Effector memory CD4-positive, alpha-beta T cell (primary cell): ENCODE measurements around the gene ITGB8.

Experiments
- DNase-seq, 3 donors: peaks; one replicate each; pipeline ENCODE4 v3.0.0-alpha.2; 2020
- H3K27ac ChIP-seq: 2 replicates; pipeline ENCODE4 v1.7.0; 2013; ENCODE audit warnings: mild to moderate bottlenecking, low read length, moderate library complexity; ENCODE audit not compliant: insufficient read depth, poor library complexity, severe bottlenecking
- H3K27me3 ChIP-seq: replicated peaks from 2 replicates; pipeline ENCODE4 v1.7.0; 2013; ENCODE audit warnings: mild to moderate bottlenecking, low read length; ENCODE audit not compliant: insufficient read depth, control insufficient read depth, poor library complexity, severe bottlenecking
- H3K36me3 ChIP-seq: 2 replicates; pipeline ENCODE4 v1.7.0; 2013; ENCODE audit warnings: mild to moderate bottlenecking, low read length, moderate library complexity; ENCODE audit not compliant: control insufficient read depth, insufficient read depth
- H3K4me1 ChIP-seq: 2 replicates; pipeline ENCODE4 v1.7.0; 2013; ENCODE audit warnings: low read length, mild to moderate bottlenecking; ENCODE audit not compliant: control insufficient read depth, insufficient read depth, poor library complexity, severe bottlenecking
- H3K4me3 ChIP-seq: 2 replicates; pipeline ENCODE4 v1.7.0; 2013; ENCODE audit warnings: low read length, low read depth, mild to moderate bottlenecking; ENCODE audit not compliant: insufficient read depth, poor library complexity, severe bottlenecking
- H3K9me3 ChIP-seq: 2 replicates; pipeline ENCODE4 v1.7.0; 2013; ENCODE audit warnings: mild to moderate bottlenecking, low read length, moderate library complexity; ENCODE audit not compliant: control insufficient read depth

Gene ITGB8

GRCh38 chr7:20409961-20410360 is 79.3 kb downstream of the ITGB8 start:
- DNase-seq = no peak
- Histone ChIP-seq H3K4me3 (no peak overlapping the region), H3K9me3 (no peaks in the 10 kb centered on the region), H3K27me3 (no peaks in the 10 kb centered on the region), H3K4me1 (no peaks in the 10 kb centered on the region), H3K27ac (no peak overlapping the region), H3K36me3 (no peaks in the 10 kb centered on the region)

- no peak for DNase-seq
- no peak overlapping the region for H3K27ac ChIP-seq
- H3K27me3 ChIP-seq = no peaks in the 10 kb centered on the region
- H3K4me3 ChIP-seq = no peak overlapping the region
- H3K9me3 ChIP-seq = no peaks in the 10 kb centered on the region
- no peaks in the 10 kb centered on the region for H3K36me3 ChIP-seq
- no peaks in the 10 kb centered on the region for H3K4me1 ChIP-seq
Observed at GRCh38 chr7:20411372-20411771, 80.7 kb downstream of the ITGB8 start.

- Histone ChIP-seq H3K36me3 (no peaks in the 10 kb centered on the region), H3K4me1 (no peaks in the 10 kb centered on the region), H3K9me3 (no peaks in the 10 kb centered on the region), H3K4me3 (no peak overlapping the region), H3K27me3 (no peaks in the 10 kb centered on the region), H3K27ac (no peak overlapping the region)
- no peak for DNase-seq
Observed at GRCh38 chr7:20412032-20412431, 81.3 kb downstream of the ITGB8 start.

GRCh38 chr7:20417260-20417659 is 86.6 kb downstream of the ITGB8 start:
- Histone ChIP-seq H3K4me1 (no peaks in the 10 kb centered on the region), H3K27ac (no peak overlapping the region), H3K36me3 (no peaks in the 10 kb centered on the region), H3K9me3 (no peaks in the 10 kb centered on the region), H3K4me3 (no peak overlapping the region), H3K27me3 (no peaks in the 10 kb centered on the region)
- no peak for DNase-seq

GRCh38 chr7:20417675-20418382 is 87.1 kb downstream of the ITGB8 start:
- H3K36me3 ChIP-seq = no peaks in the 10 kb centered on the region
- H3K4me3 ChIP-seq = no peak overlapping the region
- H3K27ac ChIP-seq = no peak overlapping the region
- H3K9me3 ChIP-seq = no peaks in the 10 kb centered on the region
- H3K4me1 ChIP-seq = no peaks in the 10 kb centered on the region
- DNase-seq = no peak
- no peaks in the 10 kb centered on the region for H3K27me3 ChIP-seq

GRCh38 chr7:20424500-20424899 is 93.8 kb downstream of the ITGB8 start:
- H3K4me3 ChIP-seq = no peak overlapping the region
- no peak for DNase-seq
- H3K9me3 ChIP-seq = no peaks in the 10 kb centered on the region
- no peaks in the 10 kb centered on the region for H3K27me3 ChIP-seq
- no peak overlapping the region for H3K27ac ChIP-seq
- H3K36me3 ChIP-seq = no peaks in the 10 kb centered on the region
- no peaks in the 10 kb centered on the region for H3K4me1 ChIP-seq

- Histone ChIP-seq H3K4me3 (no peak overlapping the region), H3K9me3 (no peaks in the 10 kb centered on the region), H3K27me3 (no peaks in the 10 kb centered on the region), H3K4me1 (no peaks in the 10 kb centered on the region), H3K36me3 (no peaks in the 10 kb centered on the region), H3K27ac (no peak overlapping the region)
- no peak for DNase-seq
Observed at GRCh38 chr7:20430664-20431063, 100.0 kb downstream of the ITGB8 start.

- Histone ChIP-seq H3K4me1 (no peaks in the 10 kb centered on the region), H3K36me3 (no peaks in the 10 kb centered on the region), H3K27ac (no peak overlapping the region), H3K27me3 (no peaks in the 10 kb centered on the region), H3K9me3 (no peaks in the 10 kb centered on the region), H3K4me3 (no peak overlapping the region)
- DNase-seq = no peak
Observed at GRCh38 chr7:20431146-20431545, 100.4 kb downstream of the ITGB8 start.

GRCh38 chr7:20432071-20432470 is 101.4 kb downstream of the ITGB8 start:
- Histone ChIP-seq H3K27ac (no peak overlapping the region), H3K4me1 (no peaks in the 10 kb centered on the region), H3K27me3 (no peaks in the 10 kb centered on the region), H3K4me3 (no peak overlapping the region), H3K36me3 (no peaks in the 10 kb centered on the region), H3K9me3 (no peaks in the 10 kb centered on the region)
- DNase-seq = no peak

- Histone ChIP-seq H3K9me3 (no peaks in the 10 kb centered on the region), H3K4me3 (no peak overlapping the region), H3K4me1 (no peaks in the 10 kb centered on the region), H3K27me3 (no peaks in the 10 kb centered on the region), H3K27ac (no peak overlapping the region), H3K36me3 (no peaks in the 10 kb centered on the region)
- DNase-seq = no peak
Observed at GRCh38 chr7:20435305-20435704, 104.6 kb downstream of the ITGB8 start.
